ENCODE measurements around the gene TRPM2. TPM values are rescaled to one million over a fixed set of nuclear protein-coding genes. Genes with fewer than 3 reads are reported as not detected.

Gene TRPM2
- total RNA-seq, 1 donor from 2014 or later = 2.7 TPM

GRCh38 chr21:44365967-44366585 lies 12.7 kb downstream of the TRPM2 start:
- DNase-seq (ENCODE audit: missing footprints) (no peak), ATAC-seq (no peak)
- intact Hi-C loops (cut with DNase I) = no loop called here

- intact Hi-C loops (cut with DNase I) = no loop called here
- DNase-seq (ENCODE audit: missing footprints) (peak; percentile 43), ATAC-seq (no peak)
Observed at GRCh38 chr21:44366586-44367211, 13.3 kb downstream of the TRPM2 start.

GRCh38 chr21:44368711-44369446 lies 15.5 kb downstream of the TRPM2 start:
- ATAC-seq = no peak
- DNase-seq (ENCODE audit: missing footprints) = no peak
- intact Hi-C loops (cut with DNase I) = no loop called here

- no peak for DNase-seq (ENCODE audit: missing footprints)
- intact Hi-C loops (cut with DNase I) = no loop called here
- peak; percentile 49 for ATAC-seq
Observed at GRCh38 chr21:44370027-44370735, 16.8 kb downstream of the TRPM2 start.

GRCh38 chr21:44370786-44371410 lies 17.5 kb downstream of the TRPM2 start:
- intact Hi-C loops (cut with DNase I) = no loop called here
- DNase-seq (ENCODE audit: missing footprints) (peak; percentile 60), ATAC-seq (no peak)

DNA sequence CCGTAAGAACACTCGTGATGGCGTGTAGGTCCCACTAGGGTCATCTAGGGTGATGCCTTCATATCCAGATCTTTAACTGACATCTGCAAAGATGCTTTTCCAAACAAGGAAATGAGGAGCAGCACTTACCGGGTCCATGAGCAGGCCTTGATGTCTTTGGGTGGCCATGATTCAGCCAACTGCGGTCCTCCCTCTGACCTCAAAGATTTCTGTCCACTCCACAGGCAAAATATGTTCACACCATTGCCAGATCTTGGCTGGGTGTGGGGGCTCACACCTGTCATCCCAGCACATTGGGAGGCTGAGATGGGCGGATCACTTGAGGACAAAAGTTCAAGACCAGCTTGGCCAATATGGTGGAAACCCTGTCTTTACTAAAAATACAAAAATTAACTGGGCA lies 18.2 kb downstream of the TRPM2 start:
- intact Hi-C loops (cut with DNase I) = no loop called here
- DNase-seq (ENCODE audit: missing footprints) = no peak
- ATAC-seq = no peak

DNA sequence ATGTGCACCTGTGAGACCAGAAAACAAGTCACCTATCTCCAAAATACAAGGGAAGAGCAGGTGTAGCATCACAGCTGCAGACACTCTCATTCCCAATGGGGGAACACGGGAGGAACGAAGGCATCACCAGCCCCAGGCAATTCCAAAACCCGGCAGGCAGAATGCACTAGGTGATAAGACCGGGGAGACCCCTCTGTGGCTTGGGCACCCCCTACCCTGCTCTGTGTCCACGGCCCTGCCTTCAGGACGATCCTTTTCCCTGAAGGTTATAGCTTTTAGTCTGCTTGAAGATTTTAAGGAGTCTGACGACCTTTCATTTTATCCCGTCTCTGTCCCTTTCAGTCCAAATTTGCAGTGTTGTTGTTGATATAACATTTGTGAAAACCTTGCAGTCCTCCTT lies 19.2 kb downstream of the TRPM2 start:
- ATAC-seq (no peak), DNase-seq (ENCODE audit: missing footprints) (no peak)
- intact Hi-C loops (cut with DNase I) = no loop called here

DNA sequence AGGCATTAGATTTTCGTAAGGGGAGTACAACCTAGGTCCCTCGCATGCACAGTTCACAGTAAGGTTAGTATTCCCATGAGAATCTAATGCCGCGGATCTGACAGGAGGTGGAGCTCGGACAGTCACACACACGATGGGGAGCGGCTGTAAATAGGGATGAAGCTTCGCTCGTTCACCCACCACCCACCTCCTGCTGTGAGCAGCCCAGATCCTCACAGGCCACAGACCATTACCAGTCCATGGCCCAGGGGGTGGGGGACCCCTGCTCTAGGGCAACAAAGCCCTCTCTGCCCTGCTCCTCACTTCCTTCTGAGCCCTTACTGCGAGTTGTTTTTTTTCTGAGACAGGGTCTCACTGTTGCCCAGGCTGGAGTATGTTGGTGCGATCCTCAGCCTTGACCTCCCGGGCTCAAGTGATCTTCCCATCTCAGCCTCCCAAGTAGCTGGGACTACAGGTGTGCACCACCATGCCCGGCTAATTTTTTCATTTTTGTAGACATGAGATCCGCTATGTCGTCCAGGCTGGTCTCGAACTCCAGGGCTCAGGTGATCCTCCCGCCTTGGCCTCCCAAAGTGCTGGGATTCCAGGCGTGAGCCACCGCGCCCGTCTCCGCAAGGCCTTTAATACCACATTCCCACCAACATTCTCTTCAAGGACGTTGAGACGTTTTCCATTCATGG lies 21.3 kb downstream of the TRPM2 start:
- DNase-seq (ENCODE audit: missing footprints) (no peak), ATAC-seq (no peak)
- intact Hi-C loops (cut with DNase I) = no loop called here

DNA sequence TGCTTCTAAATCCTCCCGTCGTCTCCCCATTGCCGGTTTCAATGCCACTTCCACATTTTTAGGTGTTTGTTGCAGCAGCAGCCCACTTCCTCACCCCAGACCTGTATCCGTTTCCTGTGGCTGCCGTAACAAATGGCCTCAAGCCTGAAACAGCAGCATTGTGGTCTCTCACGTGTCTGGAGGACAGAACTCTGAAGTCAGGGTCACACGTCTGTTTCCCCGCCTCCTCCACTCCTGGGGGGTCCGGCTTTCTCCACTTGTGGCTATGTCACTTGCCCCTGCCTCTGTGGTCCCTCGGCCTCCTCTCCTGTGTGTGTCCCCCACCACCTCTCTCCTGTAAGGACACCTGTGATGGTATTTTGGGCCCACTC lies 21.8 kb downstream of the TRPM2 start:
- intact Hi-C loops (cut with DNase I) = no loop called here
- ATAC-seq = no peak
- no peak for DNase-seq (ENCODE audit: missing footprints)

DNA sequence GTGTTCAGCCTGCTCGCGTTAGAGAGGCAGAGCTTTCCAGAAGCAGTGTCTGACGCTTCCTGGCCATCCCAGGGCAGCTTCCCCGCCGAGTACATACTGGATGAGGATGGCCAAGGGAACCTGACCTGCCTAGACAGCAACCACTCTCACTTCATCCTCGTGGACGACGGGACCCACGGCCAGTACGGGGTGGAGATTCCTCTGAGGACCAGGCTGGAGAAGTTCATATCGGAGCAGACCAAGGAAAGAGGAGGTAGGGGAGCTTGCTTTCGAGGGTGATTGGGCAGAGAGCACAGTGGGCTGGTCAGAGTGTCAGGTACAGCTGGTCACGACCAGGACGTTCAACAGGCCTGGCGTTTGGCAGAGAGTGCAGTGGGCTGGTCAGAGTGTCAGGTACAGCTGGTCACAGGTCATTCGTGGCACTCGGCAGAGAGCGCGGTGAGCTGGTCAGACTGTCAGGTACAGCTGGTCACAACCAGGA lies 22.4 kb downstream of the TRPM2 start:
- ATAC-seq = no peak
- intact Hi-C loops (cut with DNase I) = no loop called here
- DNase-seq (ENCODE audit: missing footprints) = no peak

DNA sequence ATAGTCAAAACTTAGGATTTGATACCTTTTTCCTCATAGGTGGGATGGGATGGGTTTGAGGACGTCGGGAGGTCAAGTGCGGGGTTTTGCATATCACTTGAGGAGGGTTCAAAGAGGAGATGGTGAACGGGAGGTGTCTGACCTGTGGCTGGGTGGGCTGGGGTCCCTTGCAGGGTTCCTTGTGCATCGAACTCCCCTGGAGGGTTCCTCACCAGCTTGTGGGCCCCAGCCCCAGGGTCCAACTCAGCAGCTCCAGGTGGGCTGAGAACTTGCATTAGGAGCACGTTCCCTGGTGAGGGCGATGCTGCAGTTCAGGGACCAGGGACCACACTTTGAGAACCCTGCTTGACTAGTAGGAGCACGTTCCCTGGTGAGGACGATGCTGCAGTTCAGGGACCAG lies 23.2 kb downstream of the TRPM2 start:
- ATAC-seq = no peak
- DNase-seq (ENCODE audit: missing footprints) = no peak
- intact Hi-C loops (cut with DNase I) = no loop called here

DNA sequence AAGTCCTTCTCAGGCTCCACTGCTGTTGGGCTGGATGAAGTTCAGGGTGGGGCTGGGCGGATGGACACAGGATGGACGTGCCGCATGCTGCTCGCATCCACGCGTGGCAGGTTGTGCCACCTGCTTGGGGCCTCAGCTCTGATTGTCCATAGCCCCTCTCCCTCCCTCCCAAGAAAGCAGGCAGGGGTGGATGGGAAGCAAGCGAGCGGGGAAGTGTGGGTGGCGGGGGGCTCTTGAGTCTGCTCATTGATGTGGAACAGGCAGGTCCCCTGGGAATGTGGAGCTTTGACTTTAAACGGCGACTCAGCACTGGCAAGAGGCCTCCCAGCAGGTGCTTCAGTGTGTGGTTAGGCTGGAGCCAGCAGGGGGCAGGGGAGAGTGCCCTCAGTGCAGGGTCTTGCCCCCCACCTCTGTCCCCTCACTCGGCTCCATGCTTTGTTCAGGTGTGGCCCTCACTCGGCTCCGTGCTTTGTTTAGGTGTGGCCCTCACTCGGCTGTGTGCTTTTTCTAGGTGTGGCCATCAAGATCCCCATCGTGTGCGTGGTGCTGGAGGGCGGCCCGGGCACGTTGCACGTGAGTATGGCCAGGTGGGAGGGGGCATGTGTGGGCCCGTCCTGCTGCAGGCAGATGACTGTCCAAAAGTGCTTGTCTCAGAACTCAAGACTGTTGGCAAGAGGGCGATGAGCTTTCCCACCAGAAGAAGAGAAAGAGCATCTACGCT lies 23.9 kb downstream of the TRPM2 start:
- ATAC-seq (no peak), DNase-seq (ENCODE audit: missing footprints) (no peak)
- intact Hi-C loops (cut with DNase I) = no loop called here

GRCh38 chr21:44377922-44378645 lies 24.7 kb downstream of the TRPM2 start:
- ATAC-seq (no peak), DNase-seq (ENCODE audit: missing footprints) (no peak)
- intact Hi-C loops (cut with DNase I) = no loop called here

DNA sequence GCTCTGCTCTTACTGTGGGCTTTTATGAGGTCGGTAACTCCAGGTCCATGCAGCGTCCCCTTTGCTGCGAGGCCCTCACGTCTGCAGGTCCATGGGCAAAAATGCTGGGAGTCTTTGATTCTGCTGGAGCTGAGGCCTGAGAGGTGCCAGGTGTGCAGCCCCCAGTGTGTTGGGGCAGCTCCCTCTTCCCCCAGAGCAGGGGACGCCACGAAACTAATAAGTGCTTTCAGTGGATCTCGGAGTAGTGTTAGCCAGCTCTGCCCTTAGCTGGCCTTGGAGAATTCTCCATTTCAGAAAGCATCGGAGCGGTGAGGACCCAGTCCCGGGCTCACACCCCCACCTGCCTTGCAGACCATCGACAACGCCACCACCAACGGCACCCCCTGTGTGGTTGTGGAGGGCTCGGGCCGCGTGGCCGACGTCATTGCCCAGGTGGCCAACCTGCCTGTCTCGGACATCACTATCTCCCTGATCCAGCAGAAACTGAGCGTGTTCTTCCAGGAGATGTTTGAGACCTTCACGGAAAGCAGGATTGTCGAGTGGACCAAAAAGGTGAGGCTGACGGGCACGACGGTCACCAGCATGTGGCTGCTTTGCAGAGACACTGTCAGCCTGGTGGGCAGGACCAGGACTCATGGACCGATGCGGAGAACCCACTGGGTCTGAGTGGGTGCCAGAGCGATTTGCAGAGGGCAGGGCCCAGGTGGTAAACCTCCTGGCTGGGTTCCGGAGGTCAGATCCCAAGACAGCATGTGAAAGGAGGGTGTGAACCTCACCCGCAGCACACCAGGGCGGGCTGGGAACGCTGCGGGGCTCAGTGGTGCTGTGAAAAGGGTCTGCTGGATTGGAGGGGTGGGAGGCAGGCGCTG lies 25.5 kb downstream of the TRPM2 start:
- intact Hi-C loops (cut with DNase I) = no loop called here
- ATAC-seq (no peak), DNase-seq (ENCODE audit: missing footprints) (no peak)

GRCh38 chr21:44379515-44379848 lies 26.1 kb downstream of the TRPM2 start:
- no peak for ATAC-seq
- intact Hi-C loops (cut with DNase I) = no loop called here
- DNase-seq (ENCODE audit: missing footprints) = no peak

GRCh38 chr21:44379991-44380865 lies 26.8 kb downstream of the TRPM2 start:
- intact Hi-C loops (cut with DNase I) = no loop called here
- no peak for ATAC-seq
- no peak for DNase-seq (ENCODE audit: missing footprints)

Data from Right ventricle myocardium inferior (tissue), 1 donor.